Right atrium auricular region (tissue), 2 donors: Measurements from ENCODE around the gene OPALIN. TPM values are rescaled to one million over a fixed set of nuclear protein-coding genes. Genes with fewer than 3 reads are reported as not detected.

Experiments
- DNase-seq: peaks from one replicate; pipeline ENCODE4 v3.0.0-alpha.2; 2019; ENCODE audit warnings: low spot score
- H3K27ac ChIP-seq, 2 donors: fragments of 200-600 bp; sonication (generic); 1 replicate in 1 of 2; 2 replicates in 1 of 2; pipeline ENCODE4 v1.5.1; 2016 to 2019
- H3K27me3 ChIP-seq, 2 donors: fragments of 200-600 bp; sonication (generic); one replicate each; pipeline versions ENCODE4 v1.5.1 to v1.6.0; 2017 to 2019
- H3K36me3 ChIP-seq: fragments of 200-600 bp; sonication (generic); one replicate; pipeline ENCODE4 v1.5.1; 2016
- H3K4me1 ChIP-seq, 2 donors: fragments of 200-600 bp; sonication (generic); one replicate each; pipeline versions ENCODE4 v1.5.1 to v1.6.0; 2017 to 2019
- H3K4me3 ChIP-seq, 2 donors: fragments of 200-600 bp; sonication (generic); 1 replicate in 1 of 2; 2 replicates in 1 of 2; pipeline ENCODE4 v1.5.1; 2017 to 2019; ENCODE audit warnings: mild to moderate bottlenecking in 1 of 2, moderate library complexity in 1 of 2
- H3K9me3 ChIP-seq, 2 donors: fragments of 200-600 bp; sonication (generic); one replicate each; pipeline ENCODE4 v1.5.1; 2019
- total RNA-seq, 2 donors: library from RNA; depleted of rRNA; stranded (reverse); fragments of >200 nt; gene quantifications; one replicate each; pipeline ENCODE4 v1.1.0, GENCODE V29; 2016
- TF ChIP-seq, protein P1 (sequence below), 2 donors: fragments of 200-600 bp; sonication (generic); IDR thresholded peaks; one replicate each; pipeline ENCODE4 v1.5.1; 2019; ENCODE audit warnings: antibody characterized with exemption in 2 of 2

OPALIN gene
- total RNA-seq, 2 donors from 2014 or later = not detected

DNA sequence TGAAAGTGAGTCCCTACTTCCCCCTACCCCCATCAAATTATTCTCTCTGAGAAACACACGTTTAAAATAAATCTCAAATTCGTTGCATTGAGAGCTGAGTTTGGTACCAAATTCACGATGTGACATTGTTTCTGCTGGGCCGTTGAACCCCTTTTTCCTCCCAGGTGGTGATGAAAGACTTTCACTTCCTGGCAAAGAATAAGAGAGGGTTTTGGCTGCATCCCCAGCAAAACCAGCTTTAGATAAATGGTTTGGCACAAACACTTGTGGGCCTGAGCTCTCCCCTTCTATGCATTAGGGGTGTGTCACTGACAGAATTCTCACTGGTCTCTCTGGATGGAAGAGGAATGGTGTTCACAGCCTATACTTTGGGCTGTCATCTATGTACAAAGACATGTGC lies 63.3 kb downstream of the OPALIN start:
- H3K36me3 ChIP-seq = no peaks in the 10 kb centered on the region
- no peaks in the 10 kb centered on the region for H3K9me3 ChIP-seq
- H3K27me3 ChIP-seq = no peaks in the 10 kb centered on the region
- H3K4me1 ChIP-seq = peaks cover 0 to 4% of the 10 kb centered on the region in 2 donors
- TF ChIP-seq, protein P1, sequence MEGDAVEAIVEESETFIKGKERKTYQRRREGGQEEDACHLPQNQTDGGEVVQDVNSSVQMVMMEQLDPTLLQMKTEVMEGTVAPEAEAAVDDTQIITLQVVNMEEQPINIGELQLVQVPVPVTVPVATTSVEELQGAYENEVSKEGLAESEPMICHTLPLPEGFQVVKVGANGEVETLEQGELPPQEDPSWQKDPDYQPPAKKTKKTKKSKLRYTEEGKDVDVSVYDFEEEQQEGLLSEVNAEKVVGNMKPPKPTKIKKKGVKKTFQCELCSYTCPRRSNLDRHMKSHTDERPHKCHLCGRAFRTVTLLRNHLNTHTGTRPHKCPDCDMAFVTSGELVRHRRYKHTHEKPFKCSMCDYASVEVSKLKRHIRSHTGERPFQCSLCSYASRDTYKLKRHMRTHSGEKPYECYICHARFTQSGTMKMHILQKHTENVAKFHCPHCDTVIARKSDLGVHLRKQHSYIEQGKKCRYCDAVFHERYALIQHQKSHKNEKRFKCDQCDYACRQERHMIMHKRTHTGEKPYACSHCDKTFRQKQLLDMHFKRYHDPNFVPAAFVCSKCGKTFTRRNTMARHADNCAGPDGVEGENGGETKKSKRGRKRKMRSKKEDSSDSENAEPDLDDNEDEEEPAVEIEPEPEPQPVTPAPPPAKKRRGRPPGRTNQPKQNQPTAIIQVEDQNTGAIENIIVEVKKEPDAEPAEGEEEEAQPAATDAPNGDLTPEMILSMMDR (IDR thresholded peaks at IDR 0.05) = no peak
- H3K4me3 ChIP-seq = no peak overlapping the region
- no peak overlapping the region for H3K27ac ChIP-seq
- DNase-seq = no peak

Other genes with a start within 250 kb of the OPALIN start
- gene ZNF518A, start 228.7 kb downstream of the OPALIN start, total RNA-seq = 1 to 10 TPM; 6.2 to 8.1 TPM
- under 1 TPM; 0.39 to 0.41 TPM for gene BLNK, start 87.4 kb downstream of the OPALIN start, total RNA-seq
- not detected for gene DNTT, start 54.6 kb downstream of the OPALIN start, total RNA-seq
- gene TLL2, start 154.9 kb upstream of the OPALIN start, total RNA-seq = under 1 TPM; 0.24 to 0.96 TPM
- gene TM9SF3, start 228.0 kb upstream of the OPALIN start, total RNA-seq = 10 to 100 TPM; 46.0 to 46.7 TPM